Peyer's patch (tissue), 4 donors: ENCODE results near the gene NAT10.

Experiments used
- POLR2A ChIP-seq, 2 donors: fragments of 450-650 bp; IDR thresholded peaks; one replicate each; pipeline ENCODE4 v1.5.1; 2017; ENCODE audit warnings: antibody characterized with exemption in 2 of 2, mild to moderate bottlenecking in 2 of 2, moderate library complexity in 2 of 2
- TF ChIP-seq, protein P1 (sequence below), 6 experiments: fragments of 450-650 bp in 4 of 6; fragments of 200-600 bp in 2 of 6; sonication (generic) in 1 of 6; IDR thresholded peaks; one replicate each; pipeline ENCODE4 v1.5.1; 2017 to 2019; ENCODE audit warnings: antibody characterized with exemption in 6 of 6, mild to moderate bottlenecking in 3 of 6, moderate library complexity in 1 of 6

DNA sequence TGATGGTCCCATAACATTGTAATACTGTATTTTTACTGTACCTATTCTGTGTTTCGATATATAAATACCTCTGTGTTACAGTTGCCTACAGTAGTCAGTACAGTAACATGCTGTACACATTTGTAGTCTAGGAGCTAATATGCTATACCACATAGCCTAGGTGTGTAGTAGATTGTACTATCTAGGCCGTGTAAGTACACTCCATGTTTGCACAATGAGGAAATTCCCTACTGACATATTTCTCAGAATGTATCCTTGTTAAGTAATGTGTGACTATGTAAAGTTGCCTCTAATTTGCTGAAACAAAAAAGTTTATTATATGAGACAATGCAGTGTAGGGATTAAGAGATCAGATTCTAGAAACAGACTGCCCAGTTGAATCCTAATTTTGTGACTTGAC, 32.6 kb upstream of the NAT10 start:
- TF ChIP-seq, protein P1, sequence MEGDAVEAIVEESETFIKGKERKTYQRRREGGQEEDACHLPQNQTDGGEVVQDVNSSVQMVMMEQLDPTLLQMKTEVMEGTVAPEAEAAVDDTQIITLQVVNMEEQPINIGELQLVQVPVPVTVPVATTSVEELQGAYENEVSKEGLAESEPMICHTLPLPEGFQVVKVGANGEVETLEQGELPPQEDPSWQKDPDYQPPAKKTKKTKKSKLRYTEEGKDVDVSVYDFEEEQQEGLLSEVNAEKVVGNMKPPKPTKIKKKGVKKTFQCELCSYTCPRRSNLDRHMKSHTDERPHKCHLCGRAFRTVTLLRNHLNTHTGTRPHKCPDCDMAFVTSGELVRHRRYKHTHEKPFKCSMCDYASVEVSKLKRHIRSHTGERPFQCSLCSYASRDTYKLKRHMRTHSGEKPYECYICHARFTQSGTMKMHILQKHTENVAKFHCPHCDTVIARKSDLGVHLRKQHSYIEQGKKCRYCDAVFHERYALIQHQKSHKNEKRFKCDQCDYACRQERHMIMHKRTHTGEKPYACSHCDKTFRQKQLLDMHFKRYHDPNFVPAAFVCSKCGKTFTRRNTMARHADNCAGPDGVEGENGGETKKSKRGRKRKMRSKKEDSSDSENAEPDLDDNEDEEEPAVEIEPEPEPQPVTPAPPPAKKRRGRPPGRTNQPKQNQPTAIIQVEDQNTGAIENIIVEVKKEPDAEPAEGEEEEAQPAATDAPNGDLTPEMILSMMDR (IDR thresholded peaks at IDR 0.05), result no peak
- TF ChIP-seq POLR2A (IDR thresholded peaks at IDR 0.05), result no peak
